GM18505 (cell line): ENCODE results near the gene GPR132.
A peak's percentile ranks its signal among the peaks of the same experiment; 100 is the strongest.

Source experiments
- ATAC-seq: cut with Tn5 transposase; IDR thresholded peaks from one replicate; pipeline ENCODE4 v1.9.1; 2021; ENCODE audit not compliant: unreplicated experiment
- POLR2A ChIP-seq: IDR thresholded peaks from 4 replicates; pipeline ENCODE4 v1.6.1; 2011; ENCODE audit warnings: borderline replicate concordance; ENCODE audit not compliant: insufficient read depth, insufficient read length; ENCODE audit errors: extremely low read depth

GPR132 gene

GRCh38 chr14:105055736-105056302 lies 9.4 kb downstream of the GPR132 start:
- ATAC-seq, result no peak
- no peak for TF ChIP-seq POLR2A

- no peak for TF ChIP-seq POLR2A
- ATAC-seq, result no peak
These were observed 9.9 kb downstream of the GPR132 start for GRCh38 chr14:105055334-105055733.

- TF ChIP-seq POLR2A, result no peak
- ATAC-seq, result no peak
These were observed 11.2 kb downstream of the GPR132 start for GRCh38 chr14:105053996-105054395.

- no peak for TF ChIP-seq POLR2A
- ATAC-seq, result no peak
These were observed 11.8 kb downstream of the GPR132 start for GRCh38 chr14:105053421-105053820.

- ATAC-seq, result no peak
- TF ChIP-seq POLR2A, result no peak
These were observed 13.1 kb downstream of the GPR132 start for GRCh38 chr14:105052110-105052458.

GRCh38 chr14:105051182-105052109 lies 13.8 kb downstream of the GPR132 start:
- TF ChIP-seq POLR2A, result no peak
- no peak for ATAC-seq

GRCh38 chr14:105050551-105050897 lies 14.7 kb downstream of the GPR132 start:
- TF ChIP-seq POLR2A, result no peak
- ATAC-seq, result no peak

- ATAC-seq, result no peak
- TF ChIP-seq POLR2A, result no peak
These were observed 15.3 kb downstream of the GPR132 start for GRCh38 chr14:105049753-105050550.

GRCh38 chr14:105047283-105048016 lies 17.8 kb downstream of the GPR132 start:
- no peak for TF ChIP-seq POLR2A
- ATAC-seq, result no peak

- no peak for TF ChIP-seq POLR2A
- ATAC-seq, result no peak
These were observed 18.3 kb downstream of the GPR132 start for GRCh38 chr14:105046891-105047282.

GRCh38 chr14:105045710-105046326 lies 19.4 kb downstream of the GPR132 start:
- TF ChIP-seq POLR2A, result no peak
- ATAC-seq, result peak; percentile 81

- no peak for ATAC-seq
- TF ChIP-seq POLR2A, result no peak
These were observed 21.6 kb downstream of the GPR132 start for GRCh38 chr14:105043641-105044040.
